Effector memory CD8-positive, alpha-beta T cell (primary cell): ENCODE measurements around the gene PIMREG.

ENCODE experiments used
- ATAC-seq: fragments of 150-1000 bp; cut with Tn5 transposase; replicated peaks from 2 replicates; pipeline ENCODE4 v1.10.0; 2021; ENCODE audit warnings: mild to moderate bottlenecking, moderate library complexity
- DNase-seq, 3 experiments: peaks; one replicate each; pipeline ENCODE4 v3.0.0; 2021
- H3K27ac Mint-ChIP-seq, 2 donors: one replicate each; pipeline ENCODE4 v1.8.0; 2022; ENCODE audit warnings: mild to moderate bottlenecking in 2 of 2, mixed read lengths in 2 of 2, moderate library complexity in 2 of 2
- H3K27me3 Mint-ChIP-seq, 2 donors: one replicate each; pipeline ENCODE4 v1.8.0; 2022; ENCODE audit warnings: mixed read lengths in 2 of 2
- H3K36me3 Mint-ChIP-seq: one replicate; pipeline ENCODE4 v1.8.0; 2022; ENCODE audit warnings: mild to moderate bottlenecking, moderate library complexity, mixed read lengths; ENCODE audit not compliant: insufficient read depth
- H3K4me1 Mint-ChIP-seq, 2 donors: one replicate each; pipeline ENCODE4 v1.8.0; 2022; ENCODE audit warnings: low read depth in 2 of 2, mixed read lengths in 2 of 2
- H3K4me3 Mint-ChIP-seq, 2 donors: one replicate each; pipeline ENCODE4 v1.8.0; 2022; ENCODE audit warnings: mild to moderate bottlenecking in 2 of 2, mixed read lengths in 2 of 2, moderate library complexity in 2 of 2
- H3K9me3 Mint-ChIP-seq, 2 donors: one replicate each; pipeline ENCODE4 v1.8.0; 2022; ENCODE audit warnings: mixed read lengths in 2 of 2
- total RNA-seq, 9 experiments: gene quantifications; one replicate each; lab custom pipeline; 2026; lab: John Stamatoyannopoulos, UW

Gene PIMREG
- 0 to 3.2 (median 0.11) reads per million in 9 experiments for total RNA-seq

- Mint-ChIP-seq H3K36me3 (peaks cover 15% of the 10 kb centered on the region), H3K27me3 (peaks cover 14 to 27% of the 10 kb centered on the region in 2 donors), H3K4me1 (peaks cover 10 to 12% of the 10 kb centered on the region in 2 donors), H3K4me3 (peak within 1 kb of the TSS; percentile 88 to 89), H3K9me3 (no peaks in the 10 kb centered on the region), H3K27ac (peak within 1 kb of the TSS; percentile 76 to 79)
- DNase-seq = peak; percentile 76 to 86 (median 84)
- ATAC-seq = peak; percentile 95
Measured at GRCh38 chr17:6443692-6444570, at the start of gene PIMREG. TSS of gene PIMREG (plus strand) at chr17:6444455. CDS start at chr17:6445111, 656 bp downstream.

- peaks cover 0 to 2% of the 10 kb centered on the region in 2 donors for H3K9me3 Mint-ChIP-seq
- no peak for ATAC-seq
- no peak for DNase-seq
- no peak overlapping the region for H3K4me3 Mint-ChIP-seq
- H3K36me3 Mint-ChIP-seq = no peaks in the 10 kb centered on the region
- H3K4me1 Mint-ChIP-seq = no peaks in the 10 kb centered on the region
- peaks cover 28 to 31% of the 10 kb centered on the region in 2 donors for H3K27me3 Mint-ChIP-seq
- H3K27ac Mint-ChIP-seq = no peak overlapping the region
Measured at GRCh38 chr17:6398955-6399354, 45.3 kb upstream of the PIMREG start.

- DNase-seq (no peak), ATAC-seq (no peak)
- Mint-ChIP-seq H3K27ac (no peak overlapping the region), H3K9me3 (no peaks in the 10 kb centered on the region), H3K27me3 (peaks cover 20 to 33% of the 10 kb centered on the region in 2 donors), H3K36me3 (no peaks in the 10 kb centered on the region), H3K4me3 (no peak overlapping the region), H3K4me1 (no peaks in the 10 kb centered on the region)
Measured at GRCh38 chr17:6402258-6402657, 42.0 kb upstream of the PIMREG start.

- DNase-seq = no peak
- peaks cover 0 to 5% of the 10 kb centered on the region in 2 donors for H3K4me1 Mint-ChIP-seq
Measured at GRCh38 chr17:6408276-6408675, 36.0 kb upstream of the PIMREG start.

GRCh38 chr17:6408735-6409134, 35.5 kb upstream of the PIMREG start:
- DNase-seq = no peak
- no peaks in the 10 kb centered on the region for H3K9me3 Mint-ChIP-seq
- H3K4me1 Mint-ChIP-seq = peaks cover 0 to 5% of the 10 kb centered on the region in 2 donors
- peaks cover 52 to 63% of the 10 kb centered on the region in 2 donors for H3K27me3 Mint-ChIP-seq
- H3K4me3 Mint-ChIP-seq = no peak overlapping the region
- H3K27ac Mint-ChIP-seq = no peak overlapping the region
- no peaks in the 10 kb centered on the region for H3K36me3 Mint-ChIP-seq
- ATAC-seq = no peak

More at GRCh38 chr17:6408276-6408675, 36.0 kb upstream of the PIMREG start:
- Mint-ChIP-seq H3K9me3 (no peaks in the 10 kb centered on the region), H3K36me3 (no peaks in the 10 kb centered on the region), H3K27ac (no peak overlapping the region), H3K27me3 (peaks cover 51 to 59% of the 10 kb centered on the region in 2 donors), H3K4me3 (no peak overlapping the region)
- no peak for ATAC-seq

GRCh38 chr17:6413065-6413464, 31.2 kb upstream of the PIMREG start:
- Mint-ChIP-seq H3K4me3 (no peak overlapping the region), H3K27me3 (peaks cover 45 to 51% of the 10 kb centered on the region in 2 donors), H3K9me3 (no peaks in the 10 kb centered on the region), H3K27ac (no peak overlapping the region), H3K36me3 (no peaks in the 10 kb centered on the region), H3K4me1 (peaks cover 0 to 5% of the 10 kb centered on the region in 2 donors)
- ATAC-seq = no peak
- DNase-seq = no peak

GRCh38 chr17:6415616-6416015, 28.6 kb upstream of the PIMREG start:
- ATAC-seq (no peak), DNase-seq (no peak)
- no peak overlapping the region for H3K27ac Mint-ChIP-seq
- H3K9me3 Mint-ChIP-seq = no peaks in the 10 kb centered on the region
- peaks cover 0 to 5% of the 10 kb centered on the region in 2 donors for H3K4me1 Mint-ChIP-seq
- no peak overlapping the region for H3K4me3 Mint-ChIP-seq
- H3K36me3 Mint-ChIP-seq = no peaks in the 10 kb centered on the region
- peaks cover 31 to 61% of the 10 kb centered on the region in 2 donors for H3K27me3 Mint-ChIP-seq

- Mint-ChIP-seq H3K4me1 (peaks cover 3 to 4% of the 10 kb centered on the region in 2 donors), H3K9me3 (no peaks in the 10 kb centered on the region), H3K4me3 (no peak overlapping the region), H3K27me3 (peaks cover 19 to 76% of the 10 kb centered on the region in 2 donors), H3K36me3 (no peaks in the 10 kb centered on the region), H3K27ac (no peak overlapping the region)
- DNase-seq (no peak), ATAC-seq (peak; percentile 17)
Measured at GRCh38 chr17:6420173-6420641, 24.0 kb upstream of the PIMREG start.

GRCh38 chr17:6421700-6422604, 22.3 kb upstream of the PIMREG start:
- DNase-seq (peak; percentile 57 to 62 (median 58)), ATAC-seq (peak; percentile 75)
- no peaks in the 10 kb centered on the region for H3K9me3 Mint-ChIP-seq
- H3K4me3 Mint-ChIP-seq = no peak overlapping the region
- H3K27me3 Mint-ChIP-seq = peaks cover 13 to 62% of the 10 kb centered on the region in 2 donors
- peaks cover 4 to 6% of the 10 kb centered on the region in 2 donors for H3K4me1 Mint-ChIP-seq
- peaks cover 2% of the 10 kb centered on the region for H3K36me3 Mint-ChIP-seq
- no peak overlapping the region for H3K27ac Mint-ChIP-seq

- Mint-ChIP-seq H3K4me1 (peaks cover 12 to 14% of the 10 kb centered on the region in 2 donors), H3K27ac (no peak overlapping the region), H3K4me3 (no peak overlapping the region), H3K9me3 (no peaks in the 10 kb centered on the region), H3K27me3 (peaks cover 13 to 54% of the 10 kb centered on the region in 2 donors), H3K36me3 (peaks cover 10% of the 10 kb centered on the region)
- ATAC-seq = no peak
- no peak for DNase-seq
Measured at GRCh38 chr17:6422654-6423241, 21.5 kb upstream of the PIMREG start.

- H3K4me1 Mint-ChIP-seq = peaks cover 13 to 17% of the 10 kb centered on the region in 2 donors
Measured at GRCh38 chr17:6423931-6424330, 20.3 kb upstream of the PIMREG start.

GRCh38 chr17:6425407-6425806, 18.8 kb upstream of the PIMREG start:
- Mint-ChIP-seq H3K36me3 (peaks cover 10% of the 10 kb centered on the region), H3K27me3 (peaks cover 13 to 35% of the 10 kb centered on the region in 2 donors), H3K27ac (no peak overlapping the region), H3K9me3 (no peaks in the 10 kb centered on the region), H3K4me1 (peaks cover 13 to 17% of the 10 kb centered on the region in 2 donors), H3K4me3 (no peak overlapping the region)
- ATAC-seq = no peak
- DNase-seq = no peak

More at GRCh38 chr17:6423931-6424330, 20.3 kb upstream of the PIMREG start:
- Mint-ChIP-seq H3K27me3 (peaks cover 13 to 48% of the 10 kb centered on the region in 2 donors), H3K4me3 (no peak overlapping the region), H3K27ac (no peak overlapping the region), H3K9me3 (no peaks in the 10 kb centered on the region), H3K36me3 (peaks cover 10% of the 10 kb centered on the region)
- no peak for ATAC-seq
- DNase-seq = no peak
